GM19397 (cell line): ENCODE results near the gene L3MBTL4.
A peak's percentile ranks its signal among the peaks of the same experiment; 100 is the strongest.
"Not testable (repeated sequence)": the region's sequence is repeated elsewhere in the genome, so short reads cannot be mapped to it uniquely, and the experiment has no call there.

Source experiments
- ATAC-seq: cut with Tn5 transposase; IDR thresholded peaks from one replicate; pipeline ENCODE4 v1.9.1; 2021; ENCODE audit warnings: mild to moderate bottlenecking, moderate library complexity; ENCODE audit not compliant: unreplicated experiment

L3MBTL4 gene

DNA sequence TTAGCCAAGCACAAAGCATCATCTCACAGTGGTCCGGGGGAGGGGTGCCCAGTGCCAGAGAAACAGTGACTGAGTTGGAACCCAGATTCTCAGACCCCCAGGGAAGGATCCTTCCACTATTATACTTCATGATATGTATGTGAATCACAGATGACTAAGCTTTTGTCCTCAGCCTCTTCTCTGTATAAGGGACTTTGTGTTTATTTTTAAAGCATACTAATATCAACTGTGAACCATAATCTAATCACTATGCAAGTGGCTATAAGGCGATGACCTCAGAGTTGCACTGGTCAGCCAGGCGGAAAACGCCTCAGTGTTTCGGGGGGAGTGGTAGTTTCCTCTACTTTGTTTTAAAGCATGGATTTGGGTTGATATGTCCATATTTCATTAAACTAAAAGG, 359.0 kb downstream of the L3MBTL4 start:
- no peak for ATAC-seq

GRCh38 chr18:6054256-6054842, 360.4 kb downstream of the L3MBTL4 start:
- no peak for ATAC-seq

DNA sequence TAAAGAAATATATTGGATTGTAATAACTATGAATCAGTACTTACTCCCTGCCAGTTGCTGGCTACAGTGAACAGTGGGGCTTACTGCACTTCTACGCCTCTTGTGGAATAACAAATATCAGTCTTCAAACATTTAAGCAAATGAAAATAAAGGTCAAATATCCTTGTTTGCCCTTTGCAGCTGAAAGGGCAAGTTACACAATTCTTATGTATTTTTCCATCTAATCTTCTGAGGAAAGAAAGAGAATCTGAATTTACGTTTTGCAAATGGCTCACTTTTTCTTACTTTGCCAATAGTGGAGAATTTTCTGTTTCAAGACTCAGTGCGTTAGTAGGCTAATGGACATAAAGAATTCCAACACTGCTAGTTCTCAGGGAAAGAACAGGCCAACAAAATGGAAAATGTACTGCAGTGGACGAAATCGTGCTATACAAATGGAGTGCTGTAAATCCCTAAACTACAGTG, 362.2 kb downstream of the L3MBTL4 start:
- no peak for ATAC-seq

DNA sequence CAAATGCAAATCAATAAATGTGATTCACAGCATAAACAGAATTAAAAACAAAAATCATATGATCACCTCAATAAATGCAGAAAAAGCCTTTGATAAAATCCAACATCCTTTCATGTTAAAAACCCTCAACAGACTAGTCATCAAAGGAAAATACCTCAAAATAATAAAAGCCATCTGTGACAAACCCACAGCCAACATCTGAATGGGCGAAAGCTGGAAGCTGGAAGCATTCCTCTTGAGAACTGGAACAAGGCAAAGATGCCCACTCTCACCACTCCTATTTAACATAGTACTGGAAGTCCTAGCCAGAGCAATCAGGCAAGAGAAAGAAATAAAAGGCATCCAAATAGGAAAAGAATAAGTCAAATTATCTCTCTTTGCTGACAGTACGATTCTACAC, 367.1 kb downstream of the L3MBTL4 start:
- not testable (repeated sequence) for ATAC-seq

DNA sequence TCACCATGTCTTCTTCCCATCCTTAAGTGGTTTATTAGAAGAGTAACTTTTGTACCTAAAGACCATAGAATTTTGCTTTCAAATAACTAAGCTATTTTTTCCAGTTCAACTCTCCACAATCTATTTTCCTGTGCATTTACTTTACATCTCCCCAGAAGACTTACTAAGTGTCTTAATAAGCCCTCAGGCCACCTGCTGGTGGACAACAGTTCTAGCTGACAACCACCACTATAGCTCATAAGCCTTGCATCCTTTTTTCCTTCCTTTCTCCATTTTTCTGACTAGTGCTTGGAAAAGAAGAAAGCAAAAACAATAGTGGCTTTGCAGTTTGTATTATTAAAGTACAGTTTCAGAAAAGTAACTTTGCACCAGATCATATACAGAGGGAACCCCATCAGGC, 369.9 kb downstream of the L3MBTL4 start:
- no peak for ATAC-seq

DNA sequence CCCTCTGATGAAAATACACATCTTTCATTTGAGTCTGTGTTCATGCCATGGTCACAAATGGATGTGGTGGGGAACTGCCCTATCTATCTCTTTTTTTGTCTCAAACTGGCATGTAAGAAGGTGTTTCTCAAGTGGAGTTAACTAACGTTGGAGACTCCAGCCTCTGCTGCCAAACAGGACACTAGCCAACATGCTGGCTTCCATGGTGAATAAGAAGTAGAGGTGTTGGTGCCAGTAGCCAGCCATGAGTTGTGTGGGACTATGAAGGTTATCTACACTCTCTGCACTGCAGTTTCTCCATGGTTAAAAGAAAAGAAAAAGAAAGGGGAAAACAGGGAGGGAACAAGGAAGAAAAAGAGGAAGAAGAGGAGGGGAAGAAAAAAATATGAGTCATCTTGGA, 370.4 kb downstream of the L3MBTL4 start:
- ATAC-seq, result no peak

- ATAC-seq, result no peak
Measured at GRCh38 chr18:6039055-6039454, 375.7 kb downstream of the L3MBTL4 start.

DNA sequence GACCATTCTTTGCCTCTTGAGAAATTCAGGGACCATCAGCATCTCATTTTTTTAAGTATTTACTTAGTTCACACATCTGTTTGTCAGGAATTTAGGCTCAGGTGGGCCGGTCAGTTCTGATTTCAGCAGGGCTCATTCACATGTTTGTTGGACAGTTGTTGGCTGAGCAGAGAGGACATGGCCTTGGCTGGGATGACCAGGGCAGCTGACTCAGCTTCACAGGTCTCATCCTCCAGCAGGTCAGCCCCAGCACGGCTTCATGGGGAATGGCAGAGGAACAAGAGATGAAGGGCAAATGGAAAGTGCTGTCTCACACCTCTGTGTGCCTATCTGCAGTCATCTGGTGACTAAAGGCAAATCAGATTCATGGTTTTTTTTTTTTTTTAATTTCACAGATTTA, 383.3 kb downstream of the L3MBTL4 start:
- ATAC-seq, result no peak

- no peak for ATAC-seq
Measured at GRCh38 chr18:6031002-6031401, 383.7 kb downstream of the L3MBTL4 start.

- ATAC-seq, result no peak
Measured at GRCh38 chr18:6024745-6025248, 389.9 kb downstream of the L3MBTL4 start.

GRCh38 chr18:6023551-6023950, 391.2 kb downstream of the L3MBTL4 start:
- ATAC-seq, result no peak

DNA sequence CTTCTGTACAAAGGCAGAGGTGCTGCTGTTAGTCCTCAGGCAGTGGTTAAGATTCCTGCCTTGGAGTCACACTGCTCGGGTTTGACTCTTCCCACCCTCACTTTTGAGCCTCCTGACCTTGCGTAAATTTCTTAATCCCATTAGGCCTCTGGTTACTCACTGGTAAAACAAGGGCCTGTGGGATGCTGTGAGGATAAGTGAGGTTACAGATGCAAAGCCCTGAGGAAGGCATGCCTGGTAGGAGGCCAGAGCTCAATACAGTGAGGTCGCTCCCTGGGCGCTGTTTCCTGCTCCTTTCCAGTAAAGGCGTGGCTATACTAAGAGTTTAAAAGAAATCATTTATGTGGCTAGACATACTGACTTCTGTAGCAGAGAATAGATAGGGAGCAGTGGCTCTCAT, 391.9 kb downstream of the L3MBTL4 start:
- ATAC-seq, result no peak

DNA sequence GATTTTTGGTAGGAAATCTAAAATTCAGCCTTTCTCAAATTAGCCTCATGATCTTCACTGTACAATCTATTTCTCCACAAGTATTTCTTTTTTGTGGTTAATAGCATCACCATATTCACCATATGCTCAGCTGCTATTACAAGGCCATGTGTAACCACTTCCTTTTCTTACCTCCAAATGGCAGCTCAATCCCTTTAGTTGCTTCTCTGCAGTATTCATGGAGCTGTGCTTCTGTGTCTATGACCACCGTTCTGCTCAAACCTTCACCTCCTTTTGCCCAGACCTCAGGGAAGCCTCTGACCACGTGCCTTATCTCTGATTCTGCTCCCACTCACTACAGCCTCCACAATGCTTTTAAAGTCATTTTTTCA, 392.7 kb downstream of the L3MBTL4 start:
- ATAC-seq, result no peak

- no peak for ATAC-seq
Measured at GRCh38 chr18:6021306-6022073, 393.2 kb downstream of the L3MBTL4 start.

DNA sequence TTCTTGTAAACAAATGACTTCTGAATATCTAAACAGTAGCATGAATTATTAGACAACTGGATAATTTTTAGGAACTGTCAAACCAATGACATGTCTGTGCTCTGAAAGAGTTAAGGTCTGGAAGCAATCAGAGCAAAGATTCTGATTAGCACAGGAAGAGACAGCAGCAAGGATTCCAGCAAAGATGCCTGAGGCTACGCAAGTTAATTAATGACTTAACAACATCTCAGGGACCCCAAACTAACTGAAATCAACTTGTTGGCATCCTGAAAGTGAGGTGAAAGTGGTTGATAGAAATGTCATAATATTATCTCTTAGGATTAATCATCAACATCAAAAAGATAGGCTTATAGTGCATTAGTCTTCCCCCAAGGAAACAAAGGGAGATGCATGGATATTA, 396.0 kb downstream of the L3MBTL4 start:
- ATAC-seq, result no peak

DNA sequence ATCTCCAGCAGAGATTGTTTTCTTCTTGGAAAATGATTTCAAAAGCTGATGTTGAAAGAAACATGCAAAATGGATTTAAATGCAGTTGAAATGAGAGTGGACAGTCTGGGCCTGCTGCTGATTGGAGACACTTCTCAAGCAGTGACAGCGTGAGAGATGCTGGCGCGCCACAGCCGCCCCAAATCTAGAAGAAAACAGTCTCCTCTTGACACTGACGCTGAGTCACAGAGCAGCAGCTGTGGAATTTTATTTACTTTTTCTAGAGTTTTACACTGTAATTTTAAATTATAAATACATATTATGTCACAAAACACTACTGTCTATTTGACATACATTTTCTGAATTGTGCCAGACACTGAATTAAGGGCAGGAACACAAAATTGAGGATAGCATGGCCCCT, 397.5 kb downstream of the L3MBTL4 start:
- no peak for ATAC-seq

GRCh38 chr18:6015364-6015763, 399.3 kb downstream of the L3MBTL4 start:
- no peak for ATAC-seq

DNA sequence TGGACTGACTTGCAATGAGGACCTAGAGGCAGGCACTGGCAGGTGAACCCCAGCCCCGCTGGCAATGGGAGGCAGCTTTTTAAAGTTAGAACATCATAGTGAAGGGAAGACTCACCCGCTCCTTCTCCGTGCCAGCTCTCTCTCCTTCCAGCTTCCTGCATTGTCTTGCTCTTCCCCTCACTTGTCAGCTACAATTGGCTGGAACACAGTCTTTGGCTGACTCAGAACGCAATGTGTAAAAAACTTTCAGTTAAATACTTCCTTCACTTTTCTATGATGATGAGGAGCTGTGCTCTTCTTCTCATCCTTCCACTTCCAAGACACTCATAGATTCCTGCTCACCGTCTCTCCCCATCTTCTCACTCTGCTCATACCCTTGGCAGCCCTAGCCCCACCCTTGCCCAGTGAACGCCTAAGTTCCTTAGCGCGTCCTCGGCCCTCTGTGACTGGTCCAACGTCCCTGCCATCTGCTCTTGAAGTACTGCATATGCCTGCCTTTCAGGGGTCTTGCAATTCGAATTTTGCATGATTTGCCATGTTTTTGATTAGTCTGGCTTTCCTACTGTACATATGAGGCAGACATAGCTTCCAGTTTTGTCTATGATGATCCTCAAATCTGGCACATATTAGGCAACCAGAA, 401.4 kb downstream of the L3MBTL4 start:
- ATAC-seq, result no peak

- ATAC-seq, result no peak
Measured at GRCh38 chr18:6010921-6011320, 403.8 kb downstream of the L3MBTL4 start.

GRCh38 chr18:6010284-6010683, 404.4 kb downstream of the L3MBTL4 start:
- no peak for ATAC-seq

GRCh38 chr18:6009756-6010155, 405.0 kb downstream of the L3MBTL4 start:
- no peak for ATAC-seq

DNA sequence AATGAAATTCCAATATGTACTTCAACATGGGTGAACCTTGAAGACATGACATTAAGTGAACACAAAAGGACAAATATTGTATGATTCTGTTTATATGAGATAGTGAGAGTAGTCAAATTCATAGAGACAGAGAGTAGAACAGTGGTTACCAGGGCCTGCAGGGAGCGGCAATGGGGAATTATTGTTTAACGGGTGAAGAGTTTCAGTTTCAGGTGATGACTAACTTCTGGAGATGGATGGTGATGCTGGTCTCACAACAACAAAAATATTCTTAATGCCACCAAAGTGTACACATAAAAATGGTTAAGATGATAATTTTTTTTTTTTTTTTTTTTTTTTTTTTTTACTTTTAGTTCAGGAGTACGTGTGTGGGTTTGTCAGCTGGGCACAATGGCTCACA, 410.0 kb downstream of the L3MBTL4 start:
- peak; percentile 99 for ATAC-seq
